ENCODE measurements around the gene CMTM5. TPM values are rescaled to one million over a fixed set of nuclear protein-coding genes. Genes with fewer than 3 reads are reported as not detected.
"Not testable (repeated sequence)": the region's sequence is repeated elsewhere in the genome, so short reads cannot be mapped to it uniquely, and the experiment has no call there.

Gene CMTM5
- polyA plus RNA-seq, 1 donor from 2014 or later: 0.80 TPM

- H3K4me3 Mint-ChIP-seq: no peak overlapping the region
- peaks cover 0 to 2% (median 0%) of the 10 kb centered on the region in 3 donors for H3K4me1 Mint-ChIP-seq
- peak overlapping the region in 1 of 3 donors; percentile 41 for H3K27ac Mint-ChIP-seq
- H3K9me3 Mint-ChIP-seq: no peaks in the 10 kb centered on the region
- no peaks in the 10 kb centered on the region for H3K36me3 Mint-ChIP-seq
- peaks cover 14% of the 10 kb centered on the region for H3K27me3 Mint-ChIP-seq
Measured at GRCh38 chr14:23392613-23393012, 15.8 kb downstream of the CMTM5 start.

GRCh38 chr14:23396126-23396525 is 19.3 kb downstream of the CMTM5 start:
- H3K27ac Mint-ChIP-seq: no peak overlapping the region
- no peaks in the 10 kb centered on the region for H3K36me3 Mint-ChIP-seq
- no peak overlapping the region for H3K4me3 Mint-ChIP-seq
- H3K9me3 Mint-ChIP-seq: no peaks in the 10 kb centered on the region
- H3K4me1 Mint-ChIP-seq: peaks cover 0 to 2% (median 0%) of the 10 kb centered on the region in 3 donors
- H3K27me3 Mint-ChIP-seq: peaks cover 4% of the 10 kb centered on the region

- H3K36me3 Mint-ChIP-seq: no peaks in the 10 kb centered on the region
- peaks cover 9% of the 10 kb centered on the region for H3K27me3 Mint-ChIP-seq
- peaks cover 0 to 2% (median 0%) of the 10 kb centered on the region in 3 donors for H3K4me1 Mint-ChIP-seq
- H3K27ac Mint-ChIP-seq: no peak overlapping the region
- no peaks in the 10 kb centered on the region for H3K9me3 Mint-ChIP-seq
- H3K4me3 Mint-ChIP-seq: peak overlapping the region in 1 of 4 donors; percentile 17
Measured at GRCh38 chr14:23396781-23397407, 20.0 kb downstream of the CMTM5 start.

GRCh38 chr14:23398348-23398747 is 21.5 kb downstream of the CMTM5 start:
- Mint-ChIP-seq H3K4me3 (no peak overlapping the region), H3K36me3 (no peaks in the 10 kb centered on the region), H3K27me3 (peaks cover 9% of the 10 kb centered on the region), H3K4me1 (peaks cover 0 to 2% (median 0%) of the 10 kb centered on the region in 3 donors), H3K27ac (peak overlapping the region in 1 of 3 donors; percentile 27), H3K9me3 (no peaks in the 10 kb centered on the region)

GRCh38 chr14:23399136-23399535 is 22.3 kb downstream of the CMTM5 start:
- H3K36me3 Mint-ChIP-seq: no peaks in the 10 kb centered on the region
- H3K9me3 Mint-ChIP-seq: no peaks in the 10 kb centered on the region
- H3K27ac Mint-ChIP-seq: peak overlapping the region in 1 of 3 donors; percentile 27
- H3K27me3 Mint-ChIP-seq: peaks cover 11% of the 10 kb centered on the region
- H3K4me1 Mint-ChIP-seq: peaks cover 0 to 2% (median 0%) of the 10 kb centered on the region in 3 donors
- no peak overlapping the region for H3K4me3 Mint-ChIP-seq

- no peaks in the 10 kb centered on the region for H3K9me3 Mint-ChIP-seq
- H3K36me3 Mint-ChIP-seq: no peaks in the 10 kb centered on the region
- H3K27ac Mint-ChIP-seq: no peak overlapping the region
- H3K4me3 Mint-ChIP-seq: no peak overlapping the region
- peaks cover 11% of the 10 kb centered on the region for H3K27me3 Mint-ChIP-seq
- H3K4me1 Mint-ChIP-seq: peaks cover 0 to 2% (median 0%) of the 10 kb centered on the region in 3 donors
Measured at GRCh38 chr14:23399591-23399990, 22.7 kb downstream of the CMTM5 start.

- H3K9me3 Mint-ChIP-seq, H3K27ac Mint-ChIP-seq, H3K4me3 Mint-ChIP-seq, H3K4me1 Mint-ChIP-seq, H3K36me3 Mint-ChIP-seq: not testable (repeated sequence)
- H3K27me3 Mint-ChIP-seq: peaks cover 21% of the 10 kb centered on the region
Measured at GRCh38 chr14:23400496-23401149, 23.8 kb downstream of the CMTM5 start.

GRCh38 chr14:23401291-23401690 is 24.4 kb downstream of the CMTM5 start:
- peaks cover 0 to 4% (median 0%) of the 10 kb centered on the region in 3 donors for H3K4me1 Mint-ChIP-seq
- no peaks in the 10 kb centered on the region for H3K36me3 Mint-ChIP-seq
- H3K27me3 Mint-ChIP-seq: peaks cover 26% of the 10 kb centered on the region
- H3K9me3 Mint-ChIP-seq: peaks cover 0 to 3% (median 0%) of the 10 kb centered on the region in 3 donors
- no peak overlapping the region for H3K4me3 Mint-ChIP-seq
- H3K27ac Mint-ChIP-seq: no peak overlapping the region

GRCh38 chr14:23402296-23403138 is 25.7 kb downstream of the CMTM5 start:
- peaks cover 31% of the 10 kb centered on the region for H3K27me3 Mint-ChIP-seq
- no peak overlapping the region for H3K27ac Mint-ChIP-seq
- peaks cover 0 to 3% (median 0%) of the 10 kb centered on the region in 3 donors for H3K9me3 Mint-ChIP-seq
- H3K4me1 Mint-ChIP-seq: peaks cover 0 to 7% (median 0%) of the 10 kb centered on the region in 3 donors
- no peak overlapping the region for H3K4me3 Mint-ChIP-seq
- H3K36me3 Mint-ChIP-seq: no peaks in the 10 kb centered on the region

- H3K36me3 Mint-ChIP-seq: no peaks in the 10 kb centered on the region
- peaks cover 0 to 3% (median 0%) of the 10 kb centered on the region in 3 donors for H3K9me3 Mint-ChIP-seq
- no peak overlapping the region for H3K4me3 Mint-ChIP-seq
- H3K4me1 Mint-ChIP-seq: peaks cover 0 to 7% (median 0%) of the 10 kb centered on the region in 3 donors
- peaks cover 34% of the 10 kb centered on the region for H3K27me3 Mint-ChIP-seq
- no peak overlapping the region for H3K27ac Mint-ChIP-seq
Measured at GRCh38 chr14:23403139-23403438, 26.2 kb downstream of the CMTM5 start.

- Mint-ChIP-seq H3K27ac (no peak overlapping the region), H3K27me3 (peaks cover 41% of the 10 kb centered on the region), H3K9me3 (peaks cover 0 to 3% (median 0%) of the 10 kb centered on the region in 3 donors), H3K36me3 (no peaks in the 10 kb centered on the region), H3K4me1 (peaks cover 0 to 7% (median 0%) of the 10 kb centered on the region in 3 donors), H3K4me3 (no peak overlapping the region)
Measured at GRCh38 chr14:23403908-23404307, 27.1 kb downstream of the CMTM5 start.

- Mint-ChIP-seq H3K27me3 (peaks cover 43% of the 10 kb centered on the region), H3K9me3 (peaks cover 0 to 3% (median 0%) of the 10 kb centered on the region in 3 donors), H3K4me3 (no peak overlapping the region), H3K36me3 (no peaks in the 10 kb centered on the region), H3K4me1 (peaks cover 0 to 7% (median 0%) of the 10 kb centered on the region in 3 donors), H3K27ac (no peak overlapping the region)
Measured at GRCh38 chr14:23404331-23404900, 27.6 kb downstream of the CMTM5 start.

GRCh38 chr14:23405096-23405495 is 28.2 kb downstream of the CMTM5 start:
- H3K4me1 Mint-ChIP-seq: peaks cover 0 to 7% (median 0%) of the 10 kb centered on the region in 3 donors
- peaks cover 43% of the 10 kb centered on the region for H3K27me3 Mint-ChIP-seq
- H3K4me3 Mint-ChIP-seq: no peak overlapping the region
- H3K9me3 Mint-ChIP-seq: peaks cover 0 to 3% (median 0%) of the 10 kb centered on the region in 3 donors
- no peak overlapping the region for H3K27ac Mint-ChIP-seq
- no peaks in the 10 kb centered on the region for H3K36me3 Mint-ChIP-seq

- Mint-ChIP-seq H3K4me3 (no peak overlapping the region), H3K27ac (no peak overlapping the region), H3K9me3 (peaks cover 0 to 3% (median 0%) of the 10 kb centered on the region in 3 donors), H3K4me1 (peaks cover 0 to 7% (median 0%) of the 10 kb centered on the region in 3 donors), H3K27me3 (peaks cover 44% of the 10 kb centered on the region), H3K36me3 (no peaks in the 10 kb centered on the region)
Measured at GRCh38 chr14:23405516-23406025, 28.7 kb downstream of the CMTM5 start.

All from IgD-negative memory B cell (primary cell).